Measurements from ENCODE around the gene RAB7A. TPM values are rescaled to one million over a fixed set of nuclear protein-coding genes. Genes with fewer than 3 reads are reported as not detected.

RAB7A gene
- total RNA-seq, 1 experiment from 2014 or later = 233 TPM

- no peak overlapping the region for H3K4me3 ChIP-seq (replicated peaks in 1 of 2; ENCODE audit: low read depth in 1 of 2, low read length in 2 of 2)
- H3K9ac ChIP-seq (ENCODE audit: low read length) = no peak overlapping the region
- peaks cover 0 to 5% of the 10 kb centered on the region in 2 experiments; a peak in 1 of 4 replicates for H3K36me3 ChIP-seq (ENCODE audit: control insufficient read depth in 1 of 2, insufficient read depth in 2 of 2, low read length in 2 of 2)
- intact Hi-C loops (cut with micrococcal nuclease) = no loop called here
- ChIA-PET RAD21 (ENCODE audit: low non-redundant PET in 1 of 2, low total read pairs in 2 of 2, uncharacterized antibody in 2 of 2, unreplicated experiment in 2 of 2) (no interaction called here), CTCF (no interaction called here), POLR2A (interaction anchor here (0.7 kb wide), 1 partner anchor 15 kb away, joined by 3 read pairs; no protein-coding TSS in a partner anchor)
- BruUV-seq (replicated peaks) = no TSS peak
- H3K4me2 ChIP-seq (ENCODE audit: low read length) = no peak overlapping the region
- H3K9me2 ChIP-seq (ENCODE audit: insufficient read depth) = no peaks in the 10 kb centered on the region
- no peak for DNase-seq (ENCODE audit: low read depth, low spot score)
- no peaks in the 10 kb centered on the region for H3K9me3 ChIP-seq (ENCODE audit: control insufficient read depth in 1 of 2, insufficient read depth in 1 of 2, low read depth in 1 of 2, low read length in 2 of 2)
- no peaks in the 10 kb centered on the region for H4K20me1 ChIP-seq (ENCODE audit: insufficient read depth)
- H2AFZ ChIP-seq (ENCODE audit: low read depth, low read length, poor library complexity, severe bottlenecking) = no peak overlapping the region
- TF ChIP-seq ATF3 (IDR thresholded peaks at IDR 0.05) = no peak
- TF ChIP-seq ELF1 (IDR thresholded peaks at IDR 0.05; ENCODE audit: borderline replicate concordance, low read depth) = no peak
- no peak for TF ChIP-seq ZBTB33 (IDR thresholded peaks at IDR 0.05; ENCODE audit: extremely low read depth, insufficient replicate concordance, low read length)
- TF ChIP-seq EZH2 (IDR thresholded peaks at IDR 0.05) = no peak
- TF ChIP-seq RAD21 (IDR thresholded peaks at IDR 0.05; ENCODE audit: low read depth) = no peak
- no peak for TF ChIP-seq EZH2phosphoT487 (IDR thresholded peaks at IDR 0.05; ENCODE audit: borderline replicate concordance)
- no peak for TF ChIP-seq POLR2A (IDR thresholded peaks at IDR 0.05; ENCODE audit: borderline replicate concordance, extremely low read depth, insufficient read depth, insufficient read length)
- TF ChIP-seq JUND (IDR thresholded peaks at IDR 0.05) = no peak
- TF ChIP-seq TCF7L2 (IDR thresholded peaks at IDR 0.05; ENCODE audit: borderline replicate concordance, extremely low read depth, insufficient read depth, insufficient read length) = no peak
- TF ChIP-seq, protein P1, sequence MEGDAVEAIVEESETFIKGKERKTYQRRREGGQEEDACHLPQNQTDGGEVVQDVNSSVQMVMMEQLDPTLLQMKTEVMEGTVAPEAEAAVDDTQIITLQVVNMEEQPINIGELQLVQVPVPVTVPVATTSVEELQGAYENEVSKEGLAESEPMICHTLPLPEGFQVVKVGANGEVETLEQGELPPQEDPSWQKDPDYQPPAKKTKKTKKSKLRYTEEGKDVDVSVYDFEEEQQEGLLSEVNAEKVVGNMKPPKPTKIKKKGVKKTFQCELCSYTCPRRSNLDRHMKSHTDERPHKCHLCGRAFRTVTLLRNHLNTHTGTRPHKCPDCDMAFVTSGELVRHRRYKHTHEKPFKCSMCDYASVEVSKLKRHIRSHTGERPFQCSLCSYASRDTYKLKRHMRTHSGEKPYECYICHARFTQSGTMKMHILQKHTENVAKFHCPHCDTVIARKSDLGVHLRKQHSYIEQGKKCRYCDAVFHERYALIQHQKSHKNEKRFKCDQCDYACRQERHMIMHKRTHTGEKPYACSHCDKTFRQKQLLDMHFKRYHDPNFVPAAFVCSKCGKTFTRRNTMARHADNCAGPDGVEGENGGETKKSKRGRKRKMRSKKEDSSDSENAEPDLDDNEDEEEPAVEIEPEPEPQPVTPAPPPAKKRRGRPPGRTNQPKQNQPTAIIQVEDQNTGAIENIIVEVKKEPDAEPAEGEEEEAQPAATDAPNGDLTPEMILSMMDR (IDR thresholded peaks at IDR 0.05 in 2 of 3, conservative IDR thresholded peaks at IDR 0.05 in 1 of 3; ENCODE audit: borderline replicate concordance in 1 of 3, insufficient read depth in 1 of 3, low read depth in 2 of 3, low read length in 2 of 3) = no peak
- TF ChIP-seq CBX3 (IDR thresholded peaks at IDR 0.05; ENCODE audit: low read depth) = no peak
- TF ChIP-seq ZNF274 (IDR thresholded peaks at IDR 0.05; ENCODE audit: low read depth, low read length) = no peak
- TF ChIP-seq, protein P2, sequence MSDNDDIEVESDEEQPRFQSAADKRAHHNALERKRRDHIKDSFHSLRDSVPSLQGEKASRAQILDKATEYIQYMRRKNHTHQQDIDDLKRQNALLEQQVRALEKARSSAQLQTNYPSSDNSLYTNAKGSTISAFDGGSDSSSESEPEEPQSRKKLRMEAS (IDR thresholded peaks at IDR 0.05) = no peak
- no peak for TF ChIP-seq EGR1 (IDR thresholded peaks at IDR 0.05; ENCODE audit: low read depth)
- H3K79me2 ChIP-seq (ENCODE audit: insufficient read depth, low read length) = peaks cover 98% of the 10 kb centered on the region
- H3K4me1 ChIP-seq (ENCODE audit: control insufficient read depth in 1 of 2, insufficient read depth in 2 of 2, low read length in 2 of 2) = no peaks in the 10 kb centered on the region
- no peaks in the 10 kb centered on the region for H3K27me3 ChIP-seq (ENCODE audit: insufficient read depth, low read length)
- no peak overlapping the region for H3K27ac ChIP-seq (ENCODE audit: low read depth, low read length)
- no peak for ATAC-seq
These were observed 20.9 kb downstream of the RAB7A start for GRCh38 chr3:128746881-128747280.

Measured in HCT116 (cell line).